A549 (cell line): ENCODE measurements around the gene ZNF280B.
A peak's percentile ranks its signal among the peaks of the same experiment; 100 is the strongest.

Experiments
- CBX2 ChIP-seq: fragments of 200-600 bp; sonication (generic); IDR thresholded peaks from 2 replicates; pipeline ENCODE4 v1.6.1; 2016; ENCODE audit warnings: low read depth, mild to moderate bottlenecking, borderline replicate concordance
- CHD2 ChIP-seq: fragments of 150-350 bp; IDR thresholded peaks from 2 replicates; pipeline ENCODE4 v1.6.1; 2014; ENCODE audit warnings: low read length; ENCODE audit not compliant: partially characterized antibody
- EP300 ChIP-seq, 2 experiments: fragments of >200 bp; sonication (Bioruptor Twin); formaldehyde crosslinking; IDR thresholded peaks; 2 replicates in 1 of 2; 3 replicates in 1 of 2; pipeline ENCODE4 v1.6.1; 2016 to 2017
- HDAC2 ChIP-seq: fragments of 200-600 bp; sonication (generic); IDR thresholded peaks from 2 replicates; pipeline ENCODE4 v1.6.1; 2016
- KDM5A ChIP-seq: fragments of 200-600 bp; sonication (generic); IDR thresholded peaks from 2 replicates; pipeline ENCODE4 v1.6.1; 2016; ENCODE audit warnings: antibody characterized with exemption, mild to moderate bottlenecking
- MAFK ChIP-seq: fragments of 450-650 bp; IDR thresholded peaks from 2 replicates; pipeline ENCODE4 v1.6.1; 2014; ENCODE audit not compliant: partially characterized antibody
- POLR2A ChIP-seq: IDR thresholded peaks from 2 replicates; pipeline ENCODE4 v1.6.1; 2012; ENCODE audit warnings: mild to moderate bottlenecking, low read length
- RARB ChIP-seq: fragments of 250-450 bp; sonication (Bioruptor Pico); IDR thresholded peaks from 2 replicates; pipeline ENCODE4 v1.8.0; 2021; ENCODE audit warnings: mild to moderate bottlenecking, moderate library complexity
- TF ChIP-seq, protein P1 (sequence below): fragments of >200 bp; sonication (Bioruptor Twin); formaldehyde crosslinking; IDR thresholded peaks from 3 replicates; pipeline ENCODE4 v1.5.1; 2016
- TF ChIP-seq, protein P2 (sequence below): fragments of 200-600 bp; sonication (generic); IDR thresholded peaks from 2 replicates; pipeline ENCODE4 v1.6.1; 2016; ENCODE audit warnings: antibody characterized with exemption, mild to moderate bottlenecking, moderate library complexity

DNA sequence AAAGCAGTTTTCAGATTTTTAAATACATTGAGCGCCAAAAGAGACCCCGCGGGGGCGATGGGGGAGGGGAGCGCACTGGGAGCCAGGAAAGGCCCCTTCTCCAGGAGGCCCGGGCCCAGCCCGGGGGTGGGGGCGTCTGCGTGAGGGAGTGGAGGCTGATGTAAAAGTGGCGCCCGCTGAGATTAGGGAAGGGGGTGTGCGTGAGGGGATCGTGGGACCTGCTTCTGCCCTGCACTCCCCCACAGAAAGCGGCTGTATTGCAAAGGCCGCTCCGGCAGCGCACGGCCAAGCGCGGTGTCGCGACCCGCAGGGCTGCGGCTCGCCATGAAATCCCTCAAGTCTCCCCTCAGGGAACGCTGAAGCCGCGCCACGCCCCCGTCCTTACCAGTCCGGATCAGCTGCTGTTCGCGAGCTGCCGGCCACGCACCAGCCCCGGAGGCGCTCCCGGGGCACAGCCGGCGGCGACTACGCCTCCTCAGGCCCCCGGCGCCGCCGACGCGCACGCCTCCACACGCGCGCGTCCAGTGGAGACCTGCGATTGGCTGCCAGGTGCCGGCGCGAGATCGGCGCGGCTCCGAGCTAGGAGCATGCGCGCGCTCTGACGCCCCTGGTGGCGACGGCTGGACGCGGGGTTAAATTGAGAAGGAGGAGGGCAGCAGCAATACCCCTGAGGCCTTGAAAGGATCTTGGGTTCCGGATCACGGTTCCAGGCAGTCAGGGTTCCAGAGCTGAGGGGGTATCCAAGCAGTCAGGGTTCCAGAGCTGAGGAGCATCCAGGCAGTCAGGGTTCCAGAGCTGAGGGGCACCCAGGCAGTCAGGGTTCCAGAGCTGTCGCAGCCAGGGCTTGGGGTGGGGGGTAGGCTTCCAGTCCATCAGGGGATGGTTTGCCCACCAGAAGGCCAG, at the start of gene ZNF280B:
- TF ChIP-seq, protein P1, sequence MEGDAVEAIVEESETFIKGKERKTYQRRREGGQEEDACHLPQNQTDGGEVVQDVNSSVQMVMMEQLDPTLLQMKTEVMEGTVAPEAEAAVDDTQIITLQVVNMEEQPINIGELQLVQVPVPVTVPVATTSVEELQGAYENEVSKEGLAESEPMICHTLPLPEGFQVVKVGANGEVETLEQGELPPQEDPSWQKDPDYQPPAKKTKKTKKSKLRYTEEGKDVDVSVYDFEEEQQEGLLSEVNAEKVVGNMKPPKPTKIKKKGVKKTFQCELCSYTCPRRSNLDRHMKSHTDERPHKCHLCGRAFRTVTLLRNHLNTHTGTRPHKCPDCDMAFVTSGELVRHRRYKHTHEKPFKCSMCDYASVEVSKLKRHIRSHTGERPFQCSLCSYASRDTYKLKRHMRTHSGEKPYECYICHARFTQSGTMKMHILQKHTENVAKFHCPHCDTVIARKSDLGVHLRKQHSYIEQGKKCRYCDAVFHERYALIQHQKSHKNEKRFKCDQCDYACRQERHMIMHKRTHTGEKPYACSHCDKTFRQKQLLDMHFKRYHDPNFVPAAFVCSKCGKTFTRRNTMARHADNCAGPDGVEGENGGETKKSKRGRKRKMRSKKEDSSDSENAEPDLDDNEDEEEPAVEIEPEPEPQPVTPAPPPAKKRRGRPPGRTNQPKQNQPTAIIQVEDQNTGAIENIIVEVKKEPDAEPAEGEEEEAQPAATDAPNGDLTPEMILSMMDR = peak; percentile 48
- no peak for TF ChIP-seq CHD2
- TF ChIP-seq POLR2A = peak; percentile 59
- TF ChIP-seq HDAC2 = no peak
- no peak for TF ChIP-seq MAFK
- TF ChIP-seq RARB (CRISPR knock-in tag) = no peak
- no peak for TF ChIP-seq EP300 (IDR thresholded peaks at IDR 0.05)
- TF ChIP-seq CBX2 = no peak
- TF ChIP-seq, protein P2, sequence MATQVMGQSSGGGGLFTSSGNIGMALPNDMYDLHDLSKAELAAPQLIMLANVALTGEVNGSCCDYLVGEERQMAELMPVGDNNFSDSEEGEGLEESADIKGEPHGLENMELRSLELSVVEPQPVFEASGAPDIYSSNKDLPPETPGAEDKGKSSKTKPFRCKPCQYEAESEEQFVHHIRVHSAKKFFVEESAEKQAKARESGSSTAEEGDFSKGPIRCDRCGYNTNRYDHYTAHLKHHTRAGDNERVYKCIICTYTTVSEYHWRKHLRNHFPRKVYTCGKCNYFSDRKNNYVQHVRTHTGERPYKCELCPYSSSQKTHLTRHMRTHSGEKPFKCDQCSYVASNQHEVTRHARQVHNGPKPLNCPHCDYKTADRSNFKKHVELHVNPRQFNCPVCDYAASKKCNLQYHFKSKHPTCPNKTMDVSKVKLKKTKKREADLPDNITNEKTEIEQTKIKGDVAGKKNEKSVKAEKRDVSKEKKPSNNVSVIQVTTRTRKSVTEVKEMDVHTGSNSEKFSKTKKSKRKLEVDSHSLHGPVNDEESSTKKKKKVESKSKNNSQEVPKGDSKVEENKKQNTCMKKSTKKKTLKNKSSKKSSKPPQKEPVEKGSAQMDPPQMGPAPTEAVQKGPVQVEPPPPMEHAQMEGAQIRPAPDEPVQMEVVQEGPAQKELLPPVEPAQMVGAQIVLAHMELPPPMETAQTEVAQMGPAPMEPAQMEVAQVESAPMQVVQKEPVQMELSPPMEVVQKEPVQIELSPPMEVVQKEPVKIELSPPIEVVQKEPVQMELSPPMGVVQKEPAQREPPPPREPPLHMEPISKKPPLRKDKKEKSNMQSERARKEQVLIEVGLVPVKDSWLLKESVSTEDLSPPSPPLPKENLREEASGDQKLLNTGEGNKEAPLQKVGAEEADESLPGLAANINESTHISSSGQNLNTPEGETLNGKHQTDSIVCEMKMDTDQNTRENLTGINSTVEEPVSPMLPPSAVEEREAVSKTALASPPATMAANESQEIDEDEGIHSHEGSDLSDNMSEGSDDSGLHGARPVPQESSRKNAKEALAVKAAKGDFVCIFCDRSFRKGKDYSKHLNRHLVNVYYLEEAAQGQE = no peak
- no peak for TF ChIP-seq KDM5A
